AG09309 (cell line): ENCODE measurements around the gene ENKD1.

Experiments
- DNase-seq: peaks from one replicate; pipeline ENCODE4 v3.0.0-alpha.2; 2010; ENCODE audit warnings: low read depth
- H3K4me3 ChIP-seq: 2 replicates; pipeline ENCODE4 v1.5.1; 2011; ENCODE audit warnings: mild to moderate bottlenecking, low read depth, low read length, moderate library complexity; ENCODE audit not compliant: control insufficient read depth
- TF ChIP-seq, protein P1 (sequence below): IDR thresholded peaks from 2 replicates; pipeline ENCODE4 v1.5.1; 2011; ENCODE audit warnings: mild to moderate bottlenecking, low read depth, low read length, inconsistent platforms; ENCODE audit not compliant: insufficient read depth, control insufficient read depth; ENCODE audit errors: missing control alignments

The ENKD1 gene, protein sequence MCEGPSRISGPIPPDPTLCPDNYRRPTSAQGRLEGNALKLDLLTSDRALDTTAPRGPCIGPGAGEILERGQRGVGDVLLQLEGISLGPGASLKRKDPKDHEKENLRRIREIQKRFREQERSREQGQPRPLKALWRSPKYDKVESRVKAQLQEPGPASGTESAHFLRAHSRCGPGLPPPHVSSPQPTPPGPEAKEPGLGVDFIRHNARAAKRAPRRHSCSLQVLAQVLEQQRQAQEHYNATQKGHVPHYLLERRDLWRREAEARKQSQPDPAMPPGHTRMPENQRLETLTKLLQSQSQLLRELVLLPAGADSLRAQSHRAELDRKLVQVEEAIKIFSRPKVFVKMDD

DNA sequence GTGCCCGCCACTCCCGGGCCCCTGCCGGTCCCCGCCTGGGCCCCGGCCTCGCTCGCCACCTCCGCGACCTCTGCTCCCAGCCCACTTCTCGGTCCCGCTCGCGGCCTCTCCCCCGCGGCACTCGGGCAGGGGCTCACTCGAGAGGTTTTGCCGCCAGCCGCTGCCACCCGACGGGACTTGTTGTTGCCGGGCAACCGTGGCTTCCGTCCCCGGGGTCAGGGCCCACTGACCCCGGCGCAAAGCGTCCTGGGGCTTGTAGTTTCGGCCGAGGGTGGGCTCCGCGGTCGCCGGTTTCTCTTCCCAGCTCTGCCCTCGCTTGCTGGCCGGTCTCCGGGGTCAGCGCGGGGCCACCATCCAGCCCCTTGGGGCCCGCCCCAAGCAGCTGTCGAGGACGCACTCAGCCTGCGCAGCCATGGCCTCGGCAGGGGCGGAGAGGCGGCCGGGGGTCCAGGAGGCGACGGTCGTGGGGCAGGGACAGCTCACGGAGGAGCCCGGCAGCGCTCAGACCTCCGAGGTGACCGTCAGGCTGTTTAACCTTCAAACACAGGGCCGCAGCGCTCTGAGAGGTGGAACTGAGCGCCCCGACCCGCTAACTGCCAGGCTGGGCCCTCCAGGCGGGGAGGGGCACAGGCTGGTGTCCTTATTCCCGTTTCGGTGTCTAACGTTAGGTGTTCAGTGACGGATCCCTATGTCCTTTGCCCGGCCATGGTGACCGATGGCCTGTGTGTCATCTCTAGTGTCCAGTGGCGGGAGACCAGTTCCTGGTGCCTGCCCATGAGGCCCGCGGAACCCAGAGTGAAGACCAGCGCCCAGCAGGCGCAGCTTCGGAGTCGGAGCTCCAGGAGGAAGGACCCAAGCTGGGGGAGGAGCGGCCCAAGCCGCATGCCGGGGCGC, at the start of gene ENKD1, which contains the start of gene C16orf86:
Gene ENKD1, minus strand, starts transcription at position 192 of the 894 bp plus-strand sequence. CDS start 308 bp downstream, outside the sequence.
Gene C16orf86, plus strand, starts transcription at position 256 of the 894 bp plus-strand sequence. Its CDS starts 157 bp downstream, at position 413.
- no peak for DNase-seq
- peak within 1 kb of the TSS; percentile 48 for H3K4me3 ChIP-seq
- TF ChIP-seq, protein P1, sequence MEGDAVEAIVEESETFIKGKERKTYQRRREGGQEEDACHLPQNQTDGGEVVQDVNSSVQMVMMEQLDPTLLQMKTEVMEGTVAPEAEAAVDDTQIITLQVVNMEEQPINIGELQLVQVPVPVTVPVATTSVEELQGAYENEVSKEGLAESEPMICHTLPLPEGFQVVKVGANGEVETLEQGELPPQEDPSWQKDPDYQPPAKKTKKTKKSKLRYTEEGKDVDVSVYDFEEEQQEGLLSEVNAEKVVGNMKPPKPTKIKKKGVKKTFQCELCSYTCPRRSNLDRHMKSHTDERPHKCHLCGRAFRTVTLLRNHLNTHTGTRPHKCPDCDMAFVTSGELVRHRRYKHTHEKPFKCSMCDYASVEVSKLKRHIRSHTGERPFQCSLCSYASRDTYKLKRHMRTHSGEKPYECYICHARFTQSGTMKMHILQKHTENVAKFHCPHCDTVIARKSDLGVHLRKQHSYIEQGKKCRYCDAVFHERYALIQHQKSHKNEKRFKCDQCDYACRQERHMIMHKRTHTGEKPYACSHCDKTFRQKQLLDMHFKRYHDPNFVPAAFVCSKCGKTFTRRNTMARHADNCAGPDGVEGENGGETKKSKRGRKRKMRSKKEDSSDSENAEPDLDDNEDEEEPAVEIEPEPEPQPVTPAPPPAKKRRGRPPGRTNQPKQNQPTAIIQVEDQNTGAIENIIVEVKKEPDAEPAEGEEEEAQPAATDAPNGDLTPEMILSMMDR: no peak

DNA sequence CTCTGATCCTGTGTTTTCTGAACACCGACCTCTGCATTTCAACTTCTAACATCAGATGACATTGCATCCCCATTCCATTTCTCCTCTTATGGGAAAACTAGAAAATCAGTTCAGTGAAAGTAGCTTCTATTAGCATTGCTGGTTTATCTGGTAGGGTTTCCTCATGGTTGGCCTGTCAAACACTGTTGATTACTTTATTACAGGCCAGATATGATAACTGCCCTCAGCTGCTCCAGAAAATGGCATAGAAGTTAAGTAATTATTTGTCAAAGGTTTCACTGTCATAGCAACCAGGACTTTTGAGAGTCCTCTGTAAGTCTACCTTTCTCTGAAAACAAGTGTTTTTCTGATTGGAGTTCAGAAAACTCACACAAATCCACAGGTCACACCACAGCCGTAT, 49.5 kb upstream of the ENKD1 start:
- DNase-seq: no peak
- H3K4me3 ChIP-seq: no peak overlapping the region
- TF ChIP-seq, protein P1: no peak

DNA sequence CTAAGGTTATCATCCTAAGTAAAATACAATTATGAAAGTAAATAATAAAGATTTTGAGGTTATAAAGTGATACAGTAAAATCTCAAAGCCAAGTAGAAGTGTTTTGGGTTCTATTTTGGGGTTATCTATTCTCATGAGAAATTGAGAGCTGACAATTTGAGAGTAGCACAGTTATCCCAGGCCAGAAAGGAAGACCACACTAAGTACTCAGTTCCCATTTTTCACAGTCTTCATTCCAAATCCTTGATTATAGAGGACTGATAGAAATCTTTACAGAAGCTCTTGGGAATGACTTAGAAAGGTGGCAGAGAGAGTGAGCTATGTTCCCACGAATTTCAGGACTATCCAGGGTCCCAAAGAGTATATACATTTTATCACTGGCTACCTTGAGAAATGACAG, 48.0 kb upstream of the ENKD1 start:
- TF ChIP-seq, protein P1: no peak
- H3K4me3 ChIP-seq: no peak overlapping the region
- no peak for DNase-seq

DNA sequence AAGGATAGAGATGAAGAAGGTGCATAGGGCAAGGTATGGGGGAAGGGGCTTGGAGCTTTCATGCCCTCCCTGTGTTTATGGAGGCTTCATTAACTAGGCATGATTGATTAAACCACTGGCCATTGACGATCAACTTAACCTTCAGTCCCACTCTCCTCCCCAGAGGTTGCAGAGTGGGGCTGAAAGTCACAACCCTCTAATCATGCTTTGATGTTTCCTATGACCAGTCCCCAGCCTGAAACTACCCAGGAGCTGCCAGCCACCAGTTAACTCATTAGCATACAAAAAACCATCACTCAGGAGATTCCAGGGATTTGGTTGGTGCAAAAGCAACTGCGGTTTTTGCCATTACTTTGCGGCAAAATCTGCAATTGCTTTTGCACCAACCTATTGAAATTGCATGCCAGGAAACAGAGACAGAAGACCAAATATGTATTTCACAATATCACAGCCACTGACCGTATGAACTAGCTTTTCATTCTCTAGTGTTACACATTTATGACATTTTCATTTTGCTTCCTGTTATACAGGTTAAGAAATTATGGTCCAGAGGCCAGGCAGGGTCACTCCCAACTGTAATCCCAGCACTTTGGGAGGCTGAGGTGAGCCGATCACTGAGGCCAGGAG, 47.2 kb upstream of the ENKD1 start:
- TF ChIP-seq, protein P1: no peak
- H3K4me3 ChIP-seq: no peak overlapping the region
- DNase-seq: no peak

DNA sequence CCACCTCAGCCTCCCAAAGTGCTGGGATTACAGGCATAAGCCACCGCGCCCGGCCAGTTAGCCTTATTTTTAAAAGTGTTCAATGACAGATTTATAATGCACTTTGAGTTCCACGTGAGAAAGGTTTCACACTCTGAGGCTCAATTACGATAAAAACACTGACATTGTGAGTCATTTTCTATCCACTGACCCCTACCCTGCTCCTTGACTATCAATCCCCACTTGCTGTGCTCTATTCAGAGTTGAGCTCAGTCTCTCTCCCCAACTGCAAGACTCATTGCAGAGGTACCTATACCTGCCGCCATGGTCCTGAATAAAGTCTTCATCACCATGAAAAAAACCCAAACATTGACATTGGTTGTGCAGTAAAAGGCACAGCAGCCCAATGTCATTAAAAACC, 44.1 kb upstream of the ENKD1 start:
- no peak for DNase-seq
- TF ChIP-seq, protein P1: no peak
- H3K4me3 ChIP-seq: no peak overlapping the region

DNA sequence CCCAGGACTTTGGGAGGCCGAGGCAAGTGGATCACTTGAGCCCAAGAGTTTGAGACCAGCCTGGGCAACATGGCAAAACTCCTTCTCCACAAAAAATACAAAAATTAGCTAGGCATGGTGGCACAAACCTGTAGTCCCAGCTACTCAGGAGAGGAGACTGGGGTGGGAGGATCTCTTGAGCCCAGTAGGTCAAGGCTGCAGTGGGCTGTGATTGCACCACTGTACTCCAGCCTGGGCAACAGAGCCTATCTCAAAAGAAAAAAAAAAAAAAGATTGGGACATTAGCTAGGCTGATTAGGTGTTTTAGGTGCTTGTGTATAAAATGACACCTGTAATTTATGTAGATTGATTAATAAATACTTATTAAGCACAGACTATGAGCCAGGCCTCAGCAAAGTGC, 42.5 kb upstream of the ENKD1 start:
- TF ChIP-seq, protein P1: no peak
- no peak overlapping the region for H3K4me3 ChIP-seq
- DNase-seq: no peak
